ENCODE results near the gene GTF2F2. TPM values are rescaled to one million over a fixed set of nuclear protein-coding genes. Genes with fewer than 3 reads are reported as not detected.

GTF2F2 gene
- total RNA-seq, 1 donor from 2014 or later = 30.0 TPM

DNA sequence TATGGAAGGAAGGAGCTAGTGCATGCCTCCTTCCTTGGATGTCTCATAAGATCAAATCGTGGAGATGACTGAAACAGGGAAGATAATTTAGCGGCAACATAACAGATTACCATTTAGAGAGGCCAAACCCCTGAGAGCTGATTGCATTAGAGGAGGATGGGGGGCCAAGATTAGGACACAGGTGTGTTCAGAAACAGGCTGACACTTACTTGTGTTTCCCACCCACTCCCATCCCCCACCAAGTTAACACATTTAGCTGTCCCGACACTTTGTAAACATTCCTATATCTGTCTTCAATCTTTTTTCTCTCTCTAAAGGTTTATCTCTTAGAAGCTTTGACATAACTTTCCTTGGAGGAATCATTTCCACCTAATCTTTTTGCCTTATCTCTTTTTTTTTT, 129.4 kb downstream of the GTF2F2 start:
- no peak for DNase-seq
- no peak overlapping the region for H3K27ac Mint-ChIP-seq
- H3K4me1 Mint-ChIP-seq = no peaks in the 10 kb centered on the region
- H3K27me3 Mint-ChIP-seq = no peaks in the 10 kb centered on the region
- no peak overlapping the region for H3K4me3 Mint-ChIP-seq
- peaks cover 15% of the 10 kb centered on the region for H3K36me3 Mint-ChIP-seq (ENCODE audit: low read depth)
- intact Hi-C loops (cut with micrococcal nuclease) = no loop called here
- H3K9me3 Mint-ChIP-seq = no peaks in the 10 kb centered on the region

DNA sequence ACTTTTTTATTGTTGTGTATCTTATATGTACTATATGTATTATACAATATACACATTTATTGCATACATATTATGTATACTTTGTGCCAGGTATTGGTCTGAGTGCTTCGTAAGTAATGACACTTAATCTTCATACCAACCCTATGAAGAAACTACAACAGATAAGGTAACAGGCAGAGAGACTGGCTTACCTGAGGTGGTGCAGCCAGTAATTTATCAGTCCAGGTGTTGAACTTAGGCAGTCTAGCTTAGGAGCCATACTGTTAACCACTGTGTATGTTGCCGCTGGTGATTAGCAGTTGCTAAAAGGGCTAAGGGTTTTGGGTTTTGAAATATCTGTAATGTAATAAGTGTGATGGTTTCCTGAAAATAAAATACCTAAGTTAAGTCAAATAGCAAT, 134.1 kb downstream of the GTF2F2 start:
- H3K36me3 Mint-ChIP-seq (ENCODE audit: low read depth) = peaks cover 19% of the 10 kb centered on the region
- intact Hi-C loops (cut with micrococcal nuclease) = no loop called here

GRCh38 chr13:45255247-45255987, 135.1 kb downstream of the GTF2F2 start:
- intact Hi-C loops (cut with micrococcal nuclease) = no loop called here
- Mint-ChIP-seq H3K9me3 (no peaks in the 10 kb centered on the region), H3K27me3 (no peaks in the 10 kb centered on the region), H3K4me1 (peaks cover 15% of the 10 kb centered on the region), H3K4me3 (no peak overlapping the region), H3K27ac (no peak overlapping the region), H3K36me3 (ENCODE audit: low read depth) (peaks cover 19% of the 10 kb centered on the region)
- no peak for DNase-seq

More for the DNA sequence above, 134.1 kb downstream of the GTF2F2 start:
- DNase-seq = no peak
- no peaks in the 10 kb centered on the region for H3K27me3 Mint-ChIP-seq
- peaks cover 15% of the 10 kb centered on the region for H3K4me1 Mint-ChIP-seq
- no peaks in the 10 kb centered on the region for H3K9me3 Mint-ChIP-seq
- H3K27ac Mint-ChIP-seq = no peak overlapping the region
- H3K4me3 Mint-ChIP-seq = no peak overlapping the region

GRCh38 chr13:45256254-45256653, 135.9 kb downstream of the GTF2F2 start:
- Mint-ChIP-seq H3K36me3 (ENCODE audit: low read depth) (peaks cover 19% of the 10 kb centered on the region), H3K27ac (no peak overlapping the region), H3K4me1 (peaks cover 15% of the 10 kb centered on the region), H3K4me3 (no peak overlapping the region), H3K9me3 (no peaks in the 10 kb centered on the region), H3K27me3 (no peaks in the 10 kb centered on the region)
- DNase-seq = no peak
- intact Hi-C loops (cut with micrococcal nuclease) = no loop called here

DNA sequence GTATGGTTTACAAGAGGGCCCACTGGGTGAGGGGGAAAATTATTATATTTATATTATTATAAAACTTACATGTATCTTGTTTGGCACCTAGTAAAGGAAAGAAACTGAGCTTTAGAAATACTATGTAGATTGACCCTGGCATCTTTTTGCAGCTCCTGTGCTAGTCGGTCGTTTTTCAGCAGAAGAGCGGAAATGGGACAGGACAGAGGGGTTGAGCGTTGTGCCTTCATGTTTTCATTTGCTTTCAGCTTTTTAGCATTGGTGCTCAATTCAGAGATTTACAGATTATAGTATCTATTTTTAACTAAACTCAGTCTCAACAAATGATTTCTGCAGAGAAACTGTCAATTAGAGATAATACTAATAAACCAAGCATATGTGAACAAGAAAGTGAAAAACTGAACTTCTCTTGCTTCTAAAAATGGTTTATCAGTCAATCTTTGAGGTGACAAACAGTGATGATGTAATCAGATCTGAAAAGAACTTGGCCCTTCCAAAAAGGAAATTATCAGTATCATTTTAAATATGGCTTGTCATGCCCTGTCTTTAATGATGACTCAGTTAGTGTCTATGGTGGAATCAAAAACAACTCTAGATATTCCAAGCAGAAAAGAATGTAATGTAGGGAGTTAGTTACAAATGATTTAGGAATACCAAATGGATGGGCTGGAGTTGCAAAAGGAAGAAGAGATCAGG, 137.5 kb downstream of the GTF2F2 start:
- H3K9me3 Mint-ChIP-seq = no peaks in the 10 kb centered on the region
- intact Hi-C loops (cut with micrococcal nuclease) = no loop called here

GRCh38 chr13:45258334-45258675, 138.0 kb downstream of the GTF2F2 start:
- Mint-ChIP-seq H3K4me3 (no peak overlapping the region), H3K9me3 (no peaks in the 10 kb centered on the region), H3K36me3 (ENCODE audit: low read depth) (peaks cover 16% of the 10 kb centered on the region), H3K27ac (no peak overlapping the region), H3K4me1 (peaks cover 15% of the 10 kb centered on the region), H3K27me3 (no peaks in the 10 kb centered on the region)
- DNase-seq = no peak
- intact Hi-C loops (cut with micrococcal nuclease) = no loop called here

More for the DNA sequence above, 137.5 kb downstream of the GTF2F2 start:
- H3K4me1 Mint-ChIP-seq = peaks cover 15% of the 10 kb centered on the region
- H3K27ac Mint-ChIP-seq = no peak overlapping the region
- no peak for DNase-seq
- peaks cover 19% of the 10 kb centered on the region for H3K36me3 Mint-ChIP-seq (ENCODE audit: low read depth)
- no peak overlapping the region for H3K4me3 Mint-ChIP-seq
- H3K27me3 Mint-ChIP-seq = no peaks in the 10 kb centered on the region

DNA sequence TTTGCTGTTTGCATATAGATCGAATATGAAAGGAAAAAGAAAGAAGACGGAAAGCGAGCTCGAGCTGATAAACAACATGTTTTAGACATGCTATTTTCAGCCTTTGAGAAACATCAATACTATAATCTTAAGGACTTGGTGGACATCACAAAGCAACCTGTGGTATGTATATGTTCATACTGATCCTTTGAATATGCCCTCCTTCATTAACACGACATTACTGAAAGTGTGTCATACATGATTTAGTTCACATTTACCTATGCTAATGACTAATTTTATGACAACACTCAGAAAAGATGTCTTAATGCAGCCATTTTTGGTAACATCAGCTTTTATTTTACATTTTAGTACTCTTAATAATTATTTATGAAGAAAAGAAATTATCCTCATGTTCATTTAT, 146.9 kb downstream of the GTF2F2 start:
- Mint-ChIP-seq H3K4me3 (no peak overlapping the region), H3K27me3 (no peaks in the 10 kb centered on the region), H3K36me3 (ENCODE audit: low read depth) (peaks cover 8% of the 10 kb centered on the region), H3K9me3 (no peaks in the 10 kb centered on the region), H3K27ac (no peak overlapping the region), H3K4me1 (no peaks in the 10 kb centered on the region)
- DNase-seq = no peak
- intact Hi-C loops (cut with micrococcal nuclease) = no loop called here

GRCh38 chr13:45269204-45269603, 148.9 kb downstream of the GTF2F2 start:
- Mint-ChIP-seq H3K4me1 (no peaks in the 10 kb centered on the region), H3K36me3 (ENCODE audit: low read depth) (peaks cover 8% of the 10 kb centered on the region), H3K4me3 (no peak overlapping the region), H3K27ac (no peak overlapping the region), H3K27me3 (no peaks in the 10 kb centered on the region), H3K9me3 (no peaks in the 10 kb centered on the region)
- intact Hi-C loops (cut with micrococcal nuclease) = no loop called here
- no peak for DNase-seq

- no peak for DNase-seq
- H3K27ac Mint-ChIP-seq = no peak overlapping the region
- H3K4me1 Mint-ChIP-seq = peaks cover 2% of the 10 kb centered on the region
- peaks cover 7% of the 10 kb centered on the region for H3K9me3 Mint-ChIP-seq
- H3K36me3 Mint-ChIP-seq (ENCODE audit: low read depth) = peaks cover 21% of the 10 kb centered on the region
- intact Hi-C loops (cut with micrococcal nuclease) = no loop called here
- H3K27me3 Mint-ChIP-seq = no peaks in the 10 kb centered on the region
- no peak overlapping the region for H3K4me3 Mint-ChIP-seq
Observed at GRCh38 chr13:45276913-45277312, 156.6 kb downstream of the GTF2F2 start.

DNA sequence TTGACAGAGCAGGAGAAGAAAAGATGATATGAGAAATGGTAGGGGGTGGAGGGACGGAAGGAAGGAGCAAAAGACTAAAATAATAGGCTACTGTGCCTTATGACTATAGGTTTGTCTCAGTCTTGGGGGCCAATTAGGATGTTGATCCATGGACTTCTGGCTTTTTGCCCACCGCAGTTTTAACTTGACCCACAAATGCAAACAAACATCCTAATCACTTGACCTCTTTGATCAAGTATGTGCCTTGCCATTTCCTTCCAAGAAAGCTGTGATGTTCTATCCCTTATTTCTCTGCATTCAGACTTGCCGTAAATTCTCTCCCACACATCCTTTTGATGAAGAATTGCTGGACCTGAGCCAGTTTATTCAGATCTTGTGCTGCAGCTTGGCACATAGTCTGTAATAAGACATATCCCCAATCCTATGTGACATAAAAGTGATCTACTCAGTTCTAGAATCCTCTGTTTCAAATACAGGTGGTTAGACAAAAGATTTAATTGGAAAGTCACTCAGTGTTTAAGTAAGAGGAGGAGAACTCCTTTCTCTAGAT, 157.9 kb downstream of the GTF2F2 start:
- Mint-ChIP-seq H3K27me3 (no peaks in the 10 kb centered on the region), H3K4me1 (peaks cover 2% of the 10 kb centered on the region), H3K9me3 (peaks cover 7% of the 10 kb centered on the region), H3K36me3 (ENCODE audit: low read depth) (peaks cover 21% of the 10 kb centered on the region), H3K4me3 (no peak overlapping the region), H3K27ac (no peak overlapping the region)
- intact Hi-C loops (cut with micrococcal nuclease) = no loop called here
- DNase-seq = no peak

DNA sequence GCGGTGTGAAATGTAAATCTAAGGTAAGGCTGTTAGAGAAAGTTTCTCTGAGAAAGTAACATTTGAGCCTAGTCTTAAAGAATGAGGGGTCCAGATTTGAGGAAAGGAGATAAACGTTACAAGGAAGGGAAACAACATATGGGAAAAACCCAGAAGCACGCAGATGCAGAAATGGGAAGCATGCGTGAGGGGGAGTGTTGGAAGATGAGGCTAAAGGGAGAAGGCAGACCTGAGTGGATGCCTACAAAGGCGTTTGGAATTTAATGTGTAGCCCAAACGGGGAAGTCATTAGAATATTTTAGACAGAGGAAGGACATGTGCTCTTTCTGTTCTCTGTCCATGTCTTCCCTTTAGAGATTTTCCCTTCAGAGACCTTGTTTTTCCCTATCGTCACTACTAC, 159.7 kb downstream of the GTF2F2 start:
- Mint-ChIP-seq H3K36me3 (ENCODE audit: low read depth) (peaks cover 19% of the 10 kb centered on the region), H3K27ac (no peak overlapping the region), H3K9me3 (peaks cover 7% of the 10 kb centered on the region), H3K4me1 (peaks cover 2% of the 10 kb centered on the region), H3K4me3 (no peak overlapping the region), H3K27me3 (no peaks in the 10 kb centered on the region)
- no peak for DNase-seq
- intact Hi-C loops (cut with micrococcal nuclease) = no loop called here

GRCh38 chr13:45280751-45281634, 160.7 kb downstream of the GTF2F2 start:
- Mint-ChIP-seq H3K9me3 (peaks cover 7% of the 10 kb centered on the region), H3K4me3 (no peak overlapping the region), H3K27me3 (no peaks in the 10 kb centered on the region), H3K27ac (no peak overlapping the region), H3K4me1 (peaks cover 2% of the 10 kb centered on the region), H3K36me3 (ENCODE audit: low read depth) (peaks cover 20% of the 10 kb centered on the region)
- intact Hi-C loops (cut with micrococcal nuclease) = loop anchor here (1.0 kb wide), 1 partner anchor 234 kb away; no protein-coding TSS in a partner anchor
- peak; percentile 78 for DNase-seq

- Mint-ChIP-seq H3K4me1 (no peaks in the 10 kb centered on the region), H3K4me3 (no peak overlapping the region), H3K27ac (no peak overlapping the region), H3K9me3 (no peaks in the 10 kb centered on the region), H3K27me3 (no peaks in the 10 kb centered on the region), H3K36me3 (ENCODE audit: low read depth) (peaks cover 11% of the 10 kb centered on the region)
- intact Hi-C loops (cut with micrococcal nuclease) = no loop called here
- DNase-seq = no peak
Observed at GRCh38 chr13:45282994-45283393, 162.7 kb downstream of the GTF2F2 start.

Measured in activated CD4-positive, alpha-beta T cell treated with anti-CD3 and anti-CD28 coated beads, Interleukin-2, amount 10 ng/mL, durations not matched to agents 24 days and 14 days (primary cell).